Stimulated activated CD4-positive, alpha-beta T cell treated with anti-CD3 and anti-CD28 coated beads, TNF-alpha, amount 100 ng/mL, for 48 hours (primary cell): ENCODE data around the gene SRRM3.
A peak's percentile ranks its signal among the peaks of the same experiment; 100 is the strongest.
"Not testable (repeated sequence)": the region's sequence is repeated elsewhere in the genome, so short reads cannot be mapped to it uniquely, and the experiment has no call there.

Experiments
- DNase-seq, 3 donors: peaks; one replicate each; pipeline ENCODE4 v3.0.0-alpha.2; 2020; ENCODE audit warnings: low read depth in 3 of 3

Gene SRRM3

GRCh38 chr7:76187272-76187671 is 14.4 kb upstream of the SRRM3 start:
- DNase-seq, result no peak

GRCh38 chr7:76189276-76189675 is 12.4 kb upstream of the SRRM3 start:
- no peak for DNase-seq

- no peak for DNase-seq
These were observed 9.9 kb upstream of the SRRM3 start for GRCh38 chr7:76191783-76192240.

- no peak for DNase-seq
These were observed 8.2 kb upstream of the SRRM3 start for GRCh38 chr7:76193466-76193865.

- no peak for DNase-seq
These were observed 7.8 kb upstream of the SRRM3 start for GRCh38 chr7:76193883-76194282.

GRCh38 chr7:76196786-76197185 is 4.9 kb upstream of the SRRM3 start:
- DNase-seq, result no peak

- DNase-seq, result no peak
These were observed 3.5 kb upstream of the SRRM3 start for GRCh38 chr7:76198202-76198601.

- DNase-seq, result no peak
These were observed 952 bp downstream of the SRRM3 start for GRCh38 chr7:76202666-76203030.

- DNase-seq, result no peak
These were observed 2.5 kb downstream of the SRRM3 start for GRCh38 chr7:76204147-76204546.

- DNase-seq, result no peak
These were observed 4.9 kb downstream of the SRRM3 start for GRCh38 chr7:76206633-76207032.

GRCh38 chr7:76209310-76209709 is 7.6 kb downstream of the SRRM3 start:
- DNase-seq, result no peak

GRCh38 chr7:76211216-76211615 is 9.5 kb downstream of the SRRM3 start:
- no peak for DNase-seq

- not testable (repeated sequence) for DNase-seq
These were observed 13.7 kb downstream of the SRRM3 start for GRCh38 chr7:76215349-76215748.

GRCh38 chr7:76216381-76217082 is 14.8 kb downstream of the SRRM3 start:
- no peak for DNase-seq

GRCh38 chr7:76217942-76218566 is 16.4 kb downstream of the SRRM3 start:
- DNase-seq, result no peak

- DNase-seq, result no peak
These were observed 18.7 kb downstream of the SRRM3 start for GRCh38 chr7:76220185-76221057.

- no peak for DNase-seq
These were observed 20.6 kb downstream of the SRRM3 start for GRCh38 chr7:76222333-76222732.

- DNase-seq, result no peak
These were observed 21.1 kb downstream of the SRRM3 start for GRCh38 chr7:76222839-76223238.

GRCh38 chr7:76223286-76223972 is 21.7 kb downstream of the SRRM3 start:
- DNase-seq, result no peak

GRCh38 chr7:76224695-76225094 is 23.0 kb downstream of the SRRM3 start:
- DNase-seq, result no peak

GRCh38 chr7:76225379-76225778 is 23.7 kb downstream of the SRRM3 start:
- peak in 1 of 3 donors; percentile 13 for DNase-seq

GRCh38 chr7:76225951-76226350 is 24.3 kb downstream of the SRRM3 start:
- DNase-seq, result no peak
